GM19238 (cell line): ENCODE results near the gene PPFIA1.

Experiments used
- DNase-seq: peaks from one replicate; pipeline ENCODE4 v3.0.0; 2011; ENCODE audit warnings: low spot score; ENCODE audit not compliant: insufficient read length

The PPFIA1 gene

GRCh38 chr11:70297341-70297740, 26.9 kb downstream of the PPFIA1 start:
- no peak for DNase-seq

- DNase-seq, result no peak
Observed at GRCh38 chr11:70298243-70298915, 27.9 kb downstream of the PPFIA1 start.

GRCh38 chr11:70299636-70300035, 29.1 kb downstream of the PPFIA1 start:
- no peak for DNase-seq

- DNase-seq, result no peak
Observed at GRCh38 chr11:70301191-70301590, 30.7 kb downstream of the PPFIA1 start.

- no peak for DNase-seq
Observed at GRCh38 chr11:70301721-70302418, 31.4 kb downstream of the PPFIA1 start.

- no peak for DNase-seq
Observed at GRCh38 chr11:70302419-70302752, 31.9 kb downstream of the PPFIA1 start.

GRCh38 chr11:70303070-70303469, 32.6 kb downstream of the PPFIA1 start:
- no peak for DNase-seq

GRCh38 chr11:70304208-70304603, 33.7 kb downstream of the PPFIA1 start:
- DNase-seq, result no peak

- no peak for DNase-seq
Observed at GRCh38 chr11:70305501-70305900, 35.0 kb downstream of the PPFIA1 start.

- no peak for DNase-seq
Observed at GRCh38 chr11:70306586-70307033, 36.1 kb downstream of the PPFIA1 start.

GRCh38 chr11:70307176-70307575, 36.7 kb downstream of the PPFIA1 start:
- DNase-seq, result no peak

- DNase-seq, result no peak
Observed at GRCh38 chr11:70311616-70312015, 41.1 kb downstream of the PPFIA1 start.

- DNase-seq, result no peak
Observed at GRCh38 chr11:70312401-70313357, 42.2 kb downstream of the PPFIA1 start.

- no peak for DNase-seq
Observed at GRCh38 chr11:70313945-70314344, 43.5 kb downstream of the PPFIA1 start.

- no peak for DNase-seq
Observed at GRCh38 chr11:70314730-70315129, 44.2 kb downstream of the PPFIA1 start.

- no peak for DNase-seq
Observed at GRCh38 chr11:70315716-70316115, 45.2 kb downstream of the PPFIA1 start.

GRCh38 chr11:70317581-70318305, 47.3 kb downstream of the PPFIA1 start:
- no peak for DNase-seq

- DNase-seq, result no peak
Observed at GRCh38 chr11:70319396-70320076, 49.0 kb downstream of the PPFIA1 start.

GRCh38 chr11:70322666-70323065, 52.2 kb downstream of the PPFIA1 start:
- DNase-seq, result no peak

GRCh38 chr11:70323806-70324205, 53.3 kb downstream of the PPFIA1 start:
- DNase-seq, result no peak
